SU-DHL-6 (cell line): ENCODE data around the gene PEX11A.

Experiments used
- EZH2phosphoT487 ChIP-seq: fragments of 200-600 bp; sonication (generic), shearing (Covaris generic); conservative IDR thresholded peaks from 2 replicates; pipeline ENCODE4 v1.6.1; 2018; ENCODE audit warnings: mild to moderate bottlenecking, antibody characterized with exemption, low read length, moderate library complexity, mixed read lengths
- TF ChIP-seq, protein P1 (sequence below): fragments of 200-600 bp; sonication (generic); IDR thresholded peaks from one replicate; pipeline ENCODE4 v1.5.1; 2017; ENCODE audit warnings: antibody characterized with exemption, mild to moderate bottlenecking, low read length, moderate library complexity; ENCODE audit not compliant: insufficient read depth, poor library complexity, severe bottlenecking

DNA sequence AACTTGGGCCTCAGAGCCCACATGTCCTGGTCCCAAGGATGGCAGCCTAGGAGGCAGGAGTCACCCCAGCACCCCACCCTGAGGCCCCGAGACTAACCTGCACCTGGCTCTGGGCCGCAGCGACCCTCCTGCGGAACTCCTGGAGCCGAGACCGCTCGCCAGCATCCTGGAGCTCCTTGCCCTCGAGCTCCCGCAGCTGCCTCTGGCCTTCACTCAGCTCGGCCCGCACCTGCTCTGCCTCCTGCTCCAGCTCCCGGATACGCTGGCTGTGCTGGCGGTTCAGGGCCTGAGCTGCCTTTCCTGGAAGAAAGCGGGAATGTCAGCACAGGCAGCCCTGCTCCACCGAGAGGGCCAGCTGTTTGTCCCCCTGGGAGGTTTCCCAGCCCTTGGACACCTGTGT lies 48.4 kb downstream of the PEX11A start:
- TF ChIP-seq, protein P1, sequence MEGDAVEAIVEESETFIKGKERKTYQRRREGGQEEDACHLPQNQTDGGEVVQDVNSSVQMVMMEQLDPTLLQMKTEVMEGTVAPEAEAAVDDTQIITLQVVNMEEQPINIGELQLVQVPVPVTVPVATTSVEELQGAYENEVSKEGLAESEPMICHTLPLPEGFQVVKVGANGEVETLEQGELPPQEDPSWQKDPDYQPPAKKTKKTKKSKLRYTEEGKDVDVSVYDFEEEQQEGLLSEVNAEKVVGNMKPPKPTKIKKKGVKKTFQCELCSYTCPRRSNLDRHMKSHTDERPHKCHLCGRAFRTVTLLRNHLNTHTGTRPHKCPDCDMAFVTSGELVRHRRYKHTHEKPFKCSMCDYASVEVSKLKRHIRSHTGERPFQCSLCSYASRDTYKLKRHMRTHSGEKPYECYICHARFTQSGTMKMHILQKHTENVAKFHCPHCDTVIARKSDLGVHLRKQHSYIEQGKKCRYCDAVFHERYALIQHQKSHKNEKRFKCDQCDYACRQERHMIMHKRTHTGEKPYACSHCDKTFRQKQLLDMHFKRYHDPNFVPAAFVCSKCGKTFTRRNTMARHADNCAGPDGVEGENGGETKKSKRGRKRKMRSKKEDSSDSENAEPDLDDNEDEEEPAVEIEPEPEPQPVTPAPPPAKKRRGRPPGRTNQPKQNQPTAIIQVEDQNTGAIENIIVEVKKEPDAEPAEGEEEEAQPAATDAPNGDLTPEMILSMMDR: no peak
- no peak for TF ChIP-seq EZH2phosphoT487
